ENCODE data around the gene RAB7A.

DNA sequence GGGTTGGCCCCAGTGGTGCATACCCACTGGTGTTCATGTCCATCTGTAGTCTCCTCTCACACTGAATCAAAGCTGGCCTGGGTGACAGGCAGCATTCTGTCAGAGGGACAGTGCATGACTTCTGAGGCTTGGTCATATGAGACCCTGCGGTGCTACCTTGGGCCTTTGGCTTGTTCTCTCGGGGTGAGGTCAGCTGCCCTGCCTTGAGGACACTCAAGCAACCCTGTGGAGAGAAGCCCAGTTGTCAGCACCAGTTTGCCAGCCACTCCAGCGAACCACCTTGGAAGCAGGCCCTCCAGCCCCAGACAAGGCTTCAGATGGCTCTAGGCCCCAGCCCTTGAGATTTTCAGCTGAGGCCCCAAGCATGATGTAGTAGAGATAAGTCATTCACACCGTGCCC is 16.9 kb upstream of the RAB7A start:
- TF ChIP-seq, protein P1, sequence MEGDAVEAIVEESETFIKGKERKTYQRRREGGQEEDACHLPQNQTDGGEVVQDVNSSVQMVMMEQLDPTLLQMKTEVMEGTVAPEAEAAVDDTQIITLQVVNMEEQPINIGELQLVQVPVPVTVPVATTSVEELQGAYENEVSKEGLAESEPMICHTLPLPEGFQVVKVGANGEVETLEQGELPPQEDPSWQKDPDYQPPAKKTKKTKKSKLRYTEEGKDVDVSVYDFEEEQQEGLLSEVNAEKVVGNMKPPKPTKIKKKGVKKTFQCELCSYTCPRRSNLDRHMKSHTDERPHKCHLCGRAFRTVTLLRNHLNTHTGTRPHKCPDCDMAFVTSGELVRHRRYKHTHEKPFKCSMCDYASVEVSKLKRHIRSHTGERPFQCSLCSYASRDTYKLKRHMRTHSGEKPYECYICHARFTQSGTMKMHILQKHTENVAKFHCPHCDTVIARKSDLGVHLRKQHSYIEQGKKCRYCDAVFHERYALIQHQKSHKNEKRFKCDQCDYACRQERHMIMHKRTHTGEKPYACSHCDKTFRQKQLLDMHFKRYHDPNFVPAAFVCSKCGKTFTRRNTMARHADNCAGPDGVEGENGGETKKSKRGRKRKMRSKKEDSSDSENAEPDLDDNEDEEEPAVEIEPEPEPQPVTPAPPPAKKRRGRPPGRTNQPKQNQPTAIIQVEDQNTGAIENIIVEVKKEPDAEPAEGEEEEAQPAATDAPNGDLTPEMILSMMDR (conservative IDR thresholded peaks at IDR 0.05 in 1 of 2, IDR thresholded peaks at IDR 0.05 in 1 of 2; ENCODE audit: low read depth in 1 of 2, low read length in 2 of 2): no peak
- no peak for TF ChIP-seq EZH2 (IDR thresholded peaks at IDR 0.05; ENCODE audit: low read length, missing control alignments)

Measured in fibroblast of lung (primary cell).